ENCODE results near the gene COG5.

GRCh38 chr7:107544848-107545591 is 18.7 kb downstream of the COG5 start:
- no peak for TF ChIP-seq POLR2A (IDR thresholded peaks at IDR 0.05)
- TF ChIP-seq CTCF (IDR thresholded peaks at IDR 0.05) = no peak

Data from breast epithelium (tissue), 3 donors.